GM12872 (cell line): Measurements from ENCODE around the gene COPG1.

ENCODE experiments used
- CTCF ChIP-seq: IDR thresholded peaks from 3 replicates; pipeline ENCODE4 v1.5.1; 2011; ENCODE audit warnings: low read depth, mild to moderate bottlenecking, low read length, moderate library complexity; ENCODE audit not compliant: insufficient read depth

Gene COPG1

GRCh38 chr3:129259612-129260477, 10.4 kb downstream of the COPG1 start:
- no peak for TF ChIP-seq CTCF

- no peak for TF ChIP-seq CTCF
These were observed 11.2 kb downstream of the COPG1 start for GRCh38 chr3:129260606-129261005.

- no peak for TF ChIP-seq CTCF
These were observed 12.5 kb downstream of the COPG1 start for GRCh38 chr3:129261894-129262293.

GRCh38 chr3:129263161-129263910, 13.9 kb downstream of the COPG1 start:
- no peak for TF ChIP-seq CTCF

GRCh38 chr3:129266651-129267050, 17.2 kb downstream of the COPG1 start:
- no peak for TF ChIP-seq CTCF

- TF ChIP-seq CTCF, result no peak
These were observed 19.0 kb downstream of the COPG1 start for GRCh38 chr3:129268396-129268795.

- no peak for TF ChIP-seq CTCF
These were observed 22.3 kb downstream of the COPG1 start for GRCh38 chr3:129271674-129272073.
